Measurements from ENCODE around the gene EP400. TPM values are rescaled to one million over a fixed set of nuclear protein-coding genes. Genes with fewer than 3 reads are reported as not detected.

Gene EP400
- total and polyA plus RNA-seq, 2 experiments from 2014 or later, result 10.3 to 12.3 TPM

DNA sequence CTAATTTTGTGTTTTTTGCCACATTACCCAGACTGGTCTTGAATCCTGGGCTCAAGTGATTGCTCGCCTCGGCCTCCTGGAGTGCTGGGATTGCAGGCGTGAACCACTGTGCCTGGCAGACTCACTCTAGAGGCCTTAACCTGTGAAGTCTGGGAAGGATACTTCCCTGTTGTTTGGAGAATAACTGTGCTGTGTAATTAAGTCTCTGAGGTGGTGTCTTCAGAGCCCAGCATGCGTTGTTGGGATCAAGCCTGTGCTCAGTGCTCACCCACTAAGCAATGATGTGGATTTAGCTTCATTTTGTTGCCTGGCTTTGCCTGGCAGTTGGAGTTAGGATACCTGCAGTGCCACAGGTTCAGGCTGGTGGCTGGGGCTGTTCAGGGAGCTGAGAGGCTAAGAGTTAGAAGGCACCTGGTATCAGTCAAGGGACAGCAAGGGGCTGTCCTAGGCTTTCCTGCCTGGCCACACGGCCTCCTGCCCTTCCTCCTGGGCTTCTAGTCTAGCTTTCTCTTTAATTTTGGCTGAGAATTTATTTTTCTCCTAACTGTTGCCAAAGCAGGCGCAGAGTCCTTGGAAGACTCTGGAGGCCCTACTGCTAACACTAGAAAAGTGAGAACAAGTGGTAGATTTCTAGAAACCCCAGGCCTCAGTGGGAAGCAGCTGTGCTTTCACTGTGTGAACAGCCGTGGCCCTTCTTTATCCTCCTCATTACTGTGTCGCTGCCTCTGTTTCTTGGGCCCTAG lies 38.5 kb downstream of the EP400 start:
- H3K4me2 ChIP-seq, result no peak overlapping the region
- H3K27ac ChIP-seq, result no peak overlapping the region
- no peaks in the 10 kb centered on the region for H3K27me3 ChIP-seq
- TF ChIP-seq EZH2 (IDR thresholded peaks at IDR 0.05; ENCODE audit: borderline replicate concordance), result no peak
- H4K20me1 ChIP-seq (ENCODE audit: insufficient read depth, poor library complexity, severe bottlenecking), result no peaks in the 10 kb centered on the region
- no peaks in the 10 kb centered on the region for H3K9me2 ChIP-seq (replicated peaks; ENCODE audit: insufficient read depth)
- H3K79me2 ChIP-seq, result no peaks in the 10 kb centered on the region
- no peaks in the 10 kb centered on the region for H3K4me1 ChIP-seq (ENCODE audit: insufficient read depth)
- H3K9me3 ChIP-seq (ENCODE audit: low read depth), result no peaks in the 10 kb centered on the region
- H3K36me3 ChIP-seq (replicated peaks; ENCODE audit: insufficient read depth, low read depth), result no peaks in the 10 kb centered on the region
- no peak for DNase-seq (ENCODE audit: low spot score)
- WGBS (ENCODE audit: low lambda C conversion rate, missing lambda C conversion rate), result 95% methylated on average over 8 of the region's 8 CpGs
- no peak overlapping the region for H3K4me3 ChIP-seq
- no peak overlapping the region for H2AFZ ChIP-seq

DNA sequence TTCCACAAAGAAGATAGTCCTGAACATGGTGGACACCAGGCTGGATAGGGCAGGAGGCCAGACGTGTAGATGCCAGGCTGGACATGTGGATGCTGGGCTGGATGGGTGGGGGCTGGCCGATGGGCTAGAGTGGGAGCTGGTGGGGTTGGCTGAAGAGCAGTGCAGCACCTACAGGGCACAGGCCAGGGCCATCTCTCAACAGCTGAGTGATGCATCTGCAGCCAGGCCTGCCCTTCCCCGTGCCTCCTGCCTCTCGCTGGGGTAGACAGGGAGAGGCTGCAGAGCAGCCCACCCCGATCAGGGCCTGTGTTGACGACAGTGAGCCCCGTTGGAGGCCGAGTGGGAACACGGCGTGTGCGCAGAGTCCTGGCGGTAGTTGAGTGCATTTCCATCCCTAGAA lies 39.3 kb downstream of the EP400 start:
- no peak overlapping the region for H3K4me2 ChIP-seq
- no peaks in the 10 kb centered on the region for H3K79me2 ChIP-seq
- no peaks in the 10 kb centered on the region for H3K27me3 ChIP-seq
- no peak overlapping the region for H3K27ac ChIP-seq
- no peaks in the 10 kb centered on the region for H3K9me3 ChIP-seq (ENCODE audit: low read depth)
- DNase-seq (ENCODE audit: low spot score), result no peak
- no peak overlapping the region for H2AFZ ChIP-seq
- no peaks in the 10 kb centered on the region for H4K20me1 ChIP-seq (ENCODE audit: insufficient read depth, poor library complexity, severe bottlenecking)
- no peak overlapping the region for H3K4me3 ChIP-seq
- H3K4me1 ChIP-seq (ENCODE audit: insufficient read depth), result no peaks in the 10 kb centered on the region
- no peaks in the 10 kb centered on the region for H3K36me3 ChIP-seq (replicated peaks; ENCODE audit: insufficient read depth, low read depth)
- TF ChIP-seq, protein P1, sequence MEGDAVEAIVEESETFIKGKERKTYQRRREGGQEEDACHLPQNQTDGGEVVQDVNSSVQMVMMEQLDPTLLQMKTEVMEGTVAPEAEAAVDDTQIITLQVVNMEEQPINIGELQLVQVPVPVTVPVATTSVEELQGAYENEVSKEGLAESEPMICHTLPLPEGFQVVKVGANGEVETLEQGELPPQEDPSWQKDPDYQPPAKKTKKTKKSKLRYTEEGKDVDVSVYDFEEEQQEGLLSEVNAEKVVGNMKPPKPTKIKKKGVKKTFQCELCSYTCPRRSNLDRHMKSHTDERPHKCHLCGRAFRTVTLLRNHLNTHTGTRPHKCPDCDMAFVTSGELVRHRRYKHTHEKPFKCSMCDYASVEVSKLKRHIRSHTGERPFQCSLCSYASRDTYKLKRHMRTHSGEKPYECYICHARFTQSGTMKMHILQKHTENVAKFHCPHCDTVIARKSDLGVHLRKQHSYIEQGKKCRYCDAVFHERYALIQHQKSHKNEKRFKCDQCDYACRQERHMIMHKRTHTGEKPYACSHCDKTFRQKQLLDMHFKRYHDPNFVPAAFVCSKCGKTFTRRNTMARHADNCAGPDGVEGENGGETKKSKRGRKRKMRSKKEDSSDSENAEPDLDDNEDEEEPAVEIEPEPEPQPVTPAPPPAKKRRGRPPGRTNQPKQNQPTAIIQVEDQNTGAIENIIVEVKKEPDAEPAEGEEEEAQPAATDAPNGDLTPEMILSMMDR (IDR thresholded peaks at IDR 0.05; ENCODE audit: poor library complexity), result no peak
- TF ChIP-seq EZH2 (IDR thresholded peaks at IDR 0.05; ENCODE audit: borderline replicate concordance) (no peak), EZH2phosphoT487 (IDR thresholded peaks at IDR 0.05; ENCODE audit: low read depth, severe bottlenecking, unreplicated experiment) (no peak)
- no peaks in the 10 kb centered on the region for H3K9me2 ChIP-seq (replicated peaks; ENCODE audit: insufficient read depth)
- WGBS (ENCODE audit: low lambda C conversion rate, missing lambda C conversion rate), result 88% methylated on average over 12 of the region's 12 CpGs

DNA sequence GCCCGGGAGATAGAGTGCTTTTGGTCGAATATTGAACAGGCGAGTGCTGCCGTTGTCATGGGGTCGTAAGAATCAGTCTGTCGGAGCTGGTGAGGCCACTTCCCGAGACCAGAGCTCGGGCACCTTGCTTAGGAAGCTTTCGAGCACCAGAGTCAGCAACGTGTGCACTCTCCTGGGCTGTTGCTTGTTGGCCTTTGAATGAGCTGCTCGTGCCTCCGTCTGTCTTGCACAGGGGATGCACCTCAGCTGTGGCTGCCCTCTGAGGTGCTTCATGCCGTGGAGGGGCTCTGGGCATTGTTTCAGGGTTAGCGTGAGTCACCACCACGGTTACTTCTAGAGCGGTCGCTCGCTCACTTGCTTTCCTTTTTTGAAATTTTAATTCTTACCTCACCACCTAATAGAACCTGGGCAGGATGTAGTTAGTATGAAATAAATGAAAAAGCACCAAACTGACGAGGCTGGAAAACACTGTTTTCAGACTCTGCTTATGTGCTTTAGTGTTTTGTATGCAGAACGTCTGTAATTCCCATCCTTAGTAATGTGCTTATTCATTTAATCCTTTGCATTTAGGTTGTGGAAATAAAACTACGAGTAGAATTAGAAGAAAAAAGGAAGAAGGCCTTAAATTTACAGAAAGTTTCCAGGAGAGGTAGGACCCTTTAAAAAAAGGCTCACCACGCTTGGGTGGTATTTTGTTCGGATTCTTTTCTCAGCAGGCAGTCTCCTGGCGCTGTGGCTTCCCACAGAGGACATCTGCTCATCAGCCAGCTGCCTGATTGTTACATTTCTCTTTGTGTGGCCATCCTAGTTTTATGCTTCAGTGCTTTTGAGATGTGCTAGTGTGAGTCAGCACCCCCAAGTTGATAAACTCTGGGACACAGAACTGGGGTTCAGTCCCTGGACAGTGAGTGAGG lies 40.6 kb downstream of the EP400 start:
- no peaks in the 10 kb centered on the region for H3K79me2 ChIP-seq
- no peaks in the 10 kb centered on the region for H3K9me2 ChIP-seq (replicated peaks; ENCODE audit: insufficient read depth)
- H3K9me3 ChIP-seq (ENCODE audit: low read depth), result no peaks in the 10 kb centered on the region
- no peaks in the 10 kb centered on the region for H3K27me3 ChIP-seq
- no peaks in the 10 kb centered on the region for H3K36me3 ChIP-seq (replicated peaks; ENCODE audit: insufficient read depth, low read depth)
- TF ChIP-seq, protein P1 (IDR thresholded peaks at IDR 0.05; ENCODE audit: poor library complexity), result no peak
- TF ChIP-seq EZH2phosphoT487 (IDR thresholded peaks at IDR 0.05; ENCODE audit: low read depth, severe bottlenecking, unreplicated experiment) (no peak), EZH2 (IDR thresholded peaks at IDR 0.05; ENCODE audit: borderline replicate concordance) (no peak)
- WGBS (ENCODE audit: low lambda C conversion rate, missing lambda C conversion rate), result 87% methylated on average over 24 of the region's 24 CpGs
- H3K27ac ChIP-seq, result no peak overlapping the region
- no peak overlapping the region for H3K4me2 ChIP-seq
- H3K4me1 ChIP-seq (ENCODE audit: insufficient read depth), result no peaks in the 10 kb centered on the region
- DNase-seq (ENCODE audit: low spot score), result no peak
- no peak overlapping the region for H2AFZ ChIP-seq
- H3K4me3 ChIP-seq, result no peak overlapping the region
- H4K20me1 ChIP-seq (ENCODE audit: insufficient read depth, poor library complexity, severe bottlenecking), result no peaks in the 10 kb centered on the region

DNA sequence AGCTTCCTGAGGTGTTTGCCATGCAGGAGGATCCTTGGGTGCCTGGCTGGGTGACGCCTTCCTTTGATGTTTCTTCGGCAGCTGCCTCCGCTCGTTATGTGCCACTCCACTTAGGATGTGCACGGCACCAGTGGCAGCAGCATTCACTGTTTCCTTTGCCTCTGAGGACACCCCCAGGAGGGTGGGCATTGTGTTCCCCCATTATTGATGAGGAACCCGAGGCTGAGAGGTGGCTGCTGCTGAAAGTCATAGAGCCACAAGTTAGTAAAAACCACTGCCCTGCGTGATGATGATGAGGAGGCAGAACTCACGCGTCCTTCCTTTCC lies 41.2 kb downstream of the EP400 start:
- no peaks in the 10 kb centered on the region for H4K20me1 ChIP-seq (ENCODE audit: insufficient read depth, poor library complexity, severe bottlenecking)
- no peak overlapping the region for H3K4me3 ChIP-seq
- H3K36me3 ChIP-seq (replicated peaks; ENCODE audit: insufficient read depth, low read depth), result no peaks in the 10 kb centered on the region
- no peaks in the 10 kb centered on the region for H3K4me1 ChIP-seq (ENCODE audit: insufficient read depth)
- no peak for TF ChIP-seq EZH2 (IDR thresholded peaks at IDR 0.05; ENCODE audit: borderline replicate concordance)
- no peak for TF ChIP-seq EZH2phosphoT487 (IDR thresholded peaks at IDR 0.05; ENCODE audit: low read depth, severe bottlenecking, unreplicated experiment)
- TF ChIP-seq, protein P1 (IDR thresholded peaks at IDR 0.05; ENCODE audit: poor library complexity), result no peak
- no peak overlapping the region for H3K4me2 ChIP-seq
- H3K9me2 ChIP-seq (replicated peaks; ENCODE audit: insufficient read depth), result no peaks in the 10 kb centered on the region
- no peak overlapping the region for H3K27ac ChIP-seq
- no peaks in the 10 kb centered on the region for H3K27me3 ChIP-seq
- no peaks in the 10 kb centered on the region for H3K79me2 ChIP-seq
- no peaks in the 10 kb centered on the region for H3K9me3 ChIP-seq (ENCODE audit: low read depth)
- no peak overlapping the region for H2AFZ ChIP-seq
- WGBS (ENCODE audit: low lambda C conversion rate, missing lambda C conversion rate), result 94% methylated on average over 9 of the region's 9 CpGs
- DNase-seq (ENCODE audit: low spot score), result no peak
